Measurements from ENCODE around the gene TAS1R3.

TAS1R3 gene

DNA sequence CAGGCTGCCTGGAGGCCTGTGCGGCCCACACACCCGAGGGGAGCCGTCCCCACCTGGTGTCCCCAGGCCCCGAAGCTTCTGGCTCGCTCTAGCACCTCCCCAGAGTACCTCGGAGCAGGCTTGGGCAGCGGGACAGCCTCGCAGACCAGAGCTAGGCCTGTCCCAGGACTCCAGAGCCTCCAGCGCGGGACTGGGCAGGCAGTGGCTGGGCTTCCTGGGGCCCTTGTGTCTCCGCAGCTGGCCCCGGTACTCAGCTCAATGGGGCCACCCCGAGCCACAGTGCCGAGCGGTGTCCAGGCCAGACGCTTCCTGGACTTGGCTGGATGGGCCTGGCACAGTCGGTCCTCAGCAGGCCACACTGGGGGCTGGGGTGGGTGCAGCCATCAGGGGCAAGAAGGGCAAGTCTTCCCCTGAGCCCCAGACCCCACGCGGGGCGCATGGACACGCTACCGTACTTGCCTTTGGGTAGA is 45.9 kb upstream of the TAS1R3 start:
- Mint-ChIP-seq H3K4me1 (peaks cover 4% of the 10 kb centered on the region), H3K36me3 (ENCODE audit: low read depth) (no peaks in the 10 kb centered on the region), H3K9me3 (no peaks in the 10 kb centered on the region), H3K27me3 (ENCODE audit: low read depth) (peaks cover 6% of the 10 kb centered on the region), H3K4me3 (no peak overlapping the region), H3K27ac (no peak overlapping the region)
- TF ChIP-seq, protein P1, sequence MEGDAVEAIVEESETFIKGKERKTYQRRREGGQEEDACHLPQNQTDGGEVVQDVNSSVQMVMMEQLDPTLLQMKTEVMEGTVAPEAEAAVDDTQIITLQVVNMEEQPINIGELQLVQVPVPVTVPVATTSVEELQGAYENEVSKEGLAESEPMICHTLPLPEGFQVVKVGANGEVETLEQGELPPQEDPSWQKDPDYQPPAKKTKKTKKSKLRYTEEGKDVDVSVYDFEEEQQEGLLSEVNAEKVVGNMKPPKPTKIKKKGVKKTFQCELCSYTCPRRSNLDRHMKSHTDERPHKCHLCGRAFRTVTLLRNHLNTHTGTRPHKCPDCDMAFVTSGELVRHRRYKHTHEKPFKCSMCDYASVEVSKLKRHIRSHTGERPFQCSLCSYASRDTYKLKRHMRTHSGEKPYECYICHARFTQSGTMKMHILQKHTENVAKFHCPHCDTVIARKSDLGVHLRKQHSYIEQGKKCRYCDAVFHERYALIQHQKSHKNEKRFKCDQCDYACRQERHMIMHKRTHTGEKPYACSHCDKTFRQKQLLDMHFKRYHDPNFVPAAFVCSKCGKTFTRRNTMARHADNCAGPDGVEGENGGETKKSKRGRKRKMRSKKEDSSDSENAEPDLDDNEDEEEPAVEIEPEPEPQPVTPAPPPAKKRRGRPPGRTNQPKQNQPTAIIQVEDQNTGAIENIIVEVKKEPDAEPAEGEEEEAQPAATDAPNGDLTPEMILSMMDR (IDR thresholded peaks at IDR 0.05; ENCODE audit: unreplicated experiment in 3 of 3): no peak

DNA sequence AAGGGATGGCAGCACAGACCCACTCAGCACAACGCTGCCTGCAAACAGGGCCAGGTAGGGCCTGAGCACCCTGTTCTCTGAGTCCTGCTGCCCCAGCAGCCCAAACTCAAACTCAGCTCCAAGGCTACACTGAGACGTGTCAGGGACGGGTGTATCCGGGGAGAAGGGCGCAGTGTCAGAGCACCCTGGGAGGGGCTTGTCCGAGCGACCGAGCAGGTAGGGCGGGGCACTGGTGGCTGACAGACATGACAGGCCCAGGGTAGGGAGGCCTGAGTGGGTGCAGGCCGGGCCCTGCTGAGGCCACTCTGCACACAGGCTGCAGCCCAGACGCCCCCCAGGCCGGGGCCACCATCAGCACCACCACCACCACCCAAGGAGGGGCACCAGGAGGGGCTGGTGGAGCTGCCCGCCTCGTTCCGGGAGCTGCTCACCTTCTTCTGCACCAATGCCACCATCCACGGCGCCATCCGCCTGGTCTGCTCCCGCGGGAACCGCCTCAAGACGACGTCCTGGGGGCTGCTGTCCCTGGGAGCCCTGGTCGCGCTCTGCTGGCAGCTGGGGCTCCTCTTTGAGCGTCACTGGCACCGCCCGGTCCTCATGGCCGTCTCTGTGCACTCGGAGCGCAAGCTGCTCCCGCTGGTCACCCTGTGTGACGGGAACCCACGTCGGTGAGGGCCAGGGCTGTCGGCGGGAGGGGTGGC is 45.3 kb upstream of the TAS1R3 start:
- peaks cover 4% of the 10 kb centered on the region for H3K4me1 Mint-ChIP-seq
- H3K27me3 Mint-ChIP-seq (ENCODE audit: low read depth): peaks cover 6% of the 10 kb centered on the region
- H3K27ac Mint-ChIP-seq: no peak overlapping the region
- TF ChIP-seq, protein P1 (IDR thresholded peaks at IDR 0.05; ENCODE audit: unreplicated experiment in 3 of 3): no peak
- H3K36me3 Mint-ChIP-seq (ENCODE audit: low read depth): no peaks in the 10 kb centered on the region
- no peaks in the 10 kb centered on the region for H3K9me3 Mint-ChIP-seq
- H3K4me3 Mint-ChIP-seq: no peak overlapping the region

DNA sequence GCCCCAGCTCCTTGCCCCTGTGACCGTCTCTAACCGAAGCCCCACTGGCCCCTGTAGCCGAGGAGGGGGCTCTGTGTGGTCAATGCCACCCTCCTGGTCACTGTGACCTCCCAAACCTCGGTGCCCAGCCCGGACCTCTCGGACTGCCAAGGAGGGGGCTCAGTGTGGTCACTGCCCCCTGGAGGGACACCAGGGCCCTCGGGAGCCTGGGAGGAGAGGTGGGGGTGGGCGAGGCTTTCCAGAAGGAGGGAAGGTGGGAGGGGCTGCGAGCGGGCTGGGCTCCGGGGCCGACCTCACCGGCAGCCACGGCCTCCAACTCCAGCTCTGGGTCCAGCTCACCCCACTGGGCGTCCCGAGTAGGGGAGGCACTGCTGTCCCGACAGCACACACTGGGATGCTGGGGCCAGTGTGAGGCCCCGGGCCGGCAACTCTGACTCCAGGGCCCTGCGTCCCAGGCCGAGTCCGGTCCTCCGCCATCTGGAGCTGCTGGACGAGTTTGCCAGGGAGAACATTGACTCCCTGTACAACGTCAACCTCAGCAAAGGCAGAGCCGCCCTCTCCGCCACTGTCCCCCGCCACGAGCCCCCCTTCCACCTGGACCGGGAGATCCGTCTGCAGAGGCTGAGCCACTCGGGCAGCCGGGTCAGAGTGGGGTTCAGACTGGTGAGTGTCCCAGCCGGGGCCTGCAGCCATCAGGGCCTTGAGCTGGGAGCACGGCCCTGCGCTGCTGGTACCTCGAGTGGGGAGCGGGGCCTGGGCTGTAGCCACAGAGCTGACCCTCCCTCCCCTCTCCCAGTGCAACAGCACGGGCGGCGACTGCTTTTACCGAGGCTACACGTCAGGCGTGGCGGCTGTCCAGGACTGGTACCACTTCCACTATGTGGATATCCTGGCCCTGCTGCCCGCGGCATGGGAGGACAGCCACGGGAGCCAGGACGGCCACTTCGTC is 44.5 kb upstream of the TAS1R3 start:
- no peaks in the 10 kb centered on the region for H3K9me3 Mint-ChIP-seq
- H3K4me3 Mint-ChIP-seq: no peak overlapping the region
- no peaks in the 10 kb centered on the region for H3K36me3 Mint-ChIP-seq (ENCODE audit: low read depth)
- TF ChIP-seq, protein P1 (IDR thresholded peaks at IDR 0.05; ENCODE audit: unreplicated experiment in 3 of 3): no peak
- H3K27me3 Mint-ChIP-seq (ENCODE audit: low read depth): peaks cover 6% of the 10 kb centered on the region
- no peak overlapping the region for H3K27ac Mint-ChIP-seq
- peaks cover 4% of the 10 kb centered on the region for H3K4me1 Mint-ChIP-seq

DNA sequence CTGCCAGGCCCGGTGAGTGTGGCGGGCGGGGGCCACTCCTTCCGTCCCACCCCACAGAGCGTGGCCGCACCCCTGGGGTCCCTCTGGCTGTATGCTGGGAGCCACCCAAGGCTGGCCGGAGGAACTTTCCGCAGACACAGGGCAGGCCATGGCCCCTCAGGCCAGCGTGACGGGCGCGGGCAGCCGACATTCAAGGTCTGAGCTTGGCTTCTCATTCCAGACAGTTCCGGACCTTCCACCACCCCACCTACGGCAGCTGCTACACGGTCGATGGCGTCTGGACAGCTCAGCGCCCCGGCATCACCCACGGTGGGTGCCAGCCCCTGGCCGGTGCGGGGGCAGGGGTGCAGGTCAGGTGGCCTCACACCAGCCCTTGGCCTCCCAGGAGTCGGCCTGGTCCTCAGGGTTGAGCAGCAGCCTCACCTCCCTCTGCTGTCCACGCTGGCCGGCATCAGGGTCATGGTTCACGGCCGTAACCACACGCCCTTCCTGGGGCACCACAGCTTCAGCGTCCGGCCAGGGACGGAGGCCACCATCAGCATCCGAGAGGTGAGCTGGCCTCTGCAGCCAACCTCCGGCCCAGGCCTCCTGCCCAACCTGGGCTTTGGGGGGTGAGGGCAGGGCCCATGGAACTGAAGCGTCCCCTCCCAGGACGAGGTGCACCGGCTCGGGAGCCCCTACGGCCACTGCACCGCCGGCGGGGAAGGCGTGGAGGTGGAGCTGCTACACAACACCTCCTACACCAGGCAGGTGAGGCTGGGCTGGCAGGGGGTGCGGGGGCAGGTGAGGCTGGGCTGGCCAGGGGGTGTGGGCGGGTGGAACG is 43.6 kb upstream of the TAS1R3 start:
- TF ChIP-seq, protein P1 (IDR thresholded peaks at IDR 0.05; ENCODE audit: unreplicated experiment in 3 of 3): no peak
- H3K27me3 Mint-ChIP-seq (ENCODE audit: low read depth): peaks cover 2% of the 10 kb centered on the region
- H3K9me3 Mint-ChIP-seq: no peaks in the 10 kb centered on the region
- H3K27ac Mint-ChIP-seq: no peak overlapping the region
- peaks cover under 1% of the 10 kb centered on the region for H3K4me1 Mint-ChIP-seq
- no peak overlapping the region for H3K4me3 Mint-ChIP-seq
- no peaks in the 10 kb centered on the region for H3K36me3 Mint-ChIP-seq (ENCODE audit: low read depth)

DNA sequence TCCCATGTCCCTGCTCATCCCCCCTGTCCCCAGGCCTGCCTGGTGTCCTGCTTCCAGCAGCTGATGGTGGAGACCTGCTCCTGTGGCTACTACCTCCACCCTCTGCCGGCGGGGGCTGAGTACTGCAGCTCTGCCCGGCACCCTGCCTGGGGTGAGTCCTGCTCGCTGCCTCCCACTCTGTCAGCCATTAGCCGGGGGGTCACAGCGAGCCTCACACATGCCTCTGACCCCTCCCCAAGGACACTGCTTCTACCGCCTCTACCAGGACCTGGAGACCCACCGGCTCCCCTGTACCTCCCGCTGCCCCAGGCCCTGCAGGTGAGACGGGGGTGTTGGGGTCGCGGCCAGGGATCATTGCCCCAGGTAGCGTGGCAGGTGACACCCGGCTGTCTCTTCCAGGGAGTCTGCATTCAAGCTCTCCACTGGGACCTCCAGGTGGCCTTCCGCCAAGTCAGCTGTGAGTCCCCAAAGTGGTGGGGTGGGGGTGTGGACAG is 40.8 kb upstream of the TAS1R3 start:
- Mint-ChIP-seq H3K9me3 (no peaks in the 10 kb centered on the region), H3K4me3 (no peak overlapping the region), H3K36me3 (ENCODE audit: low read depth) (no peaks in the 10 kb centered on the region), H3K4me1 (no peaks in the 10 kb centered on the region), H3K27me3 (ENCODE audit: low read depth) (no peaks in the 10 kb centered on the region), H3K27ac (no peak overlapping the region)
- TF ChIP-seq, protein P1 (IDR thresholded peaks at IDR 0.05; ENCODE audit: unreplicated experiment in 3 of 3): peak; percentile 37 to 57 (median 46)
